ENCODE data around the gene IGSF1.
"Not testable (repeated sequence)": the region's sequence is repeated elsewhere in the genome, so short reads cannot be mapped to it uniquely, and the experiment has no call there.

Gene IGSF1

GRCh38 chrX:131257367-131257766 lies 31.7 kb downstream of the IGSF1 start:
- Histone ChIP-seq H3K9ac (ENCODE audit: low read length) (no peak overlapping the region), H3K36me3 (replicated peaks; ENCODE audit: low read depth, low read length) (no peaks in the 10 kb centered on the region)
- TF ChIP-seq EZH2phosphoT487 (IDR thresholded peaks at IDR 0.05; ENCODE audit: low read depth) (no peak), CTCF (IDR thresholded peaks at IDR 0.05; ENCODE audit: low read depth, low read length) (no peak)

GRCh38 chrX:131250984-131251738 lies 37.9 kb downstream of the IGSF1 start:
- H3K36me3 ChIP-seq (replicated peaks; ENCODE audit: low read depth, low read length); H3K4me1 ChIP-seq (ENCODE audit: low read length); H3K9me3 ChIP-seq (ENCODE audit: insufficient read depth, low read length); H3K4me2 ChIP-seq (ENCODE audit: low read length); H3K9ac ChIP-seq (ENCODE audit: low read length); H3K27ac ChIP-seq (ENCODE audit: low read length); H2AFZ ChIP-seq (ENCODE audit: low read depth, low read length); H4K20me1 ChIP-seq (ENCODE audit: insufficient read depth, low read length); H3K79me2 ChIP-seq (ENCODE audit: low read length); H3K4me3 ChIP-seq (ENCODE audit: low read length); H3K27me3 ChIP-seq (ENCODE audit: low read depth, low read length): not testable (repeated sequence)

More at GRCh38 chrX:131257367-131257766, 31.7 kb downstream of the IGSF1 start:
- Histone ChIP-seq H3K9me3 (ENCODE audit: insufficient read depth, low read length) (no peaks in the 10 kb centered on the region), H2AFZ (ENCODE audit: low read depth, low read length) (no peak overlapping the region), H4K20me1 (ENCODE audit: insufficient read depth, low read length) (no peaks in the 10 kb centered on the region), H3K27me3 (ENCODE audit: low read depth, low read length) (no peaks in the 10 kb centered on the region), H3K4me2 (ENCODE audit: low read length) (no peak overlapping the region), H3K4me1 (ENCODE audit: low read length) (no peaks in the 10 kb centered on the region), H3K27ac (ENCODE audit: low read length) (no peak overlapping the region), H3K79me2 (ENCODE audit: low read length) (no peaks in the 10 kb centered on the region), H3K4me3 (ENCODE audit: low read length) (no peak overlapping the region)

GRCh38 chrX:131239057-131239456 lies 50.0 kb downstream of the IGSF1 start:
- Histone ChIP-seq H3K4me2 (ENCODE audit: low read length) (no peak overlapping the region), H3K27ac (ENCODE audit: low read length) (no peak overlapping the region), H3K4me1 (ENCODE audit: low read length) (no peaks in the 10 kb centered on the region), H3K27me3 (ENCODE audit: low read depth, low read length) (no peaks in the 10 kb centered on the region), H2AFZ (ENCODE audit: low read depth, low read length) (no peak overlapping the region), H3K4me3 (ENCODE audit: low read length) (no peak overlapping the region), H4K20me1 (ENCODE audit: insufficient read depth, low read length) (no peaks in the 10 kb centered on the region), H3K79me2 (ENCODE audit: low read length) (no peaks in the 10 kb centered on the region), H3K36me3 (replicated peaks; ENCODE audit: low read depth, low read length) (no peaks in the 10 kb centered on the region), H3K9me3 (ENCODE audit: insufficient read depth, low read length) (no peaks in the 10 kb centered on the region), H3K9ac (ENCODE audit: low read length) (no peak overlapping the region)
- TF ChIP-seq EZH2phosphoT487 (IDR thresholded peaks at IDR 0.05; ENCODE audit: low read depth) = no peak
- no peak for TF ChIP-seq CTCF (IDR thresholded peaks at IDR 0.05; ENCODE audit: low read depth, low read length)

GRCh38 chrX:131237363-131237762 lies 51.7 kb downstream of the IGSF1 start:
- Histone ChIP-seq H4K20me1 (ENCODE audit: insufficient read depth, low read length) (no peaks in the 10 kb centered on the region), H2AFZ (ENCODE audit: low read depth, low read length) (no peak overlapping the region), H3K4me1 (ENCODE audit: low read length) (no peaks in the 10 kb centered on the region), H3K9ac (ENCODE audit: low read length) (no peak overlapping the region), H3K9me3 (ENCODE audit: insufficient read depth, low read length) (no peaks in the 10 kb centered on the region), H3K4me3 (ENCODE audit: low read length) (no peak overlapping the region), H3K4me2 (ENCODE audit: low read length) (no peak overlapping the region), H3K36me3 (replicated peaks; ENCODE audit: low read depth, low read length) (no peaks in the 10 kb centered on the region), H3K27me3 (ENCODE audit: low read depth, low read length) (no peaks in the 10 kb centered on the region), H3K79me2 (ENCODE audit: low read length) (no peaks in the 10 kb centered on the region), H3K27ac (ENCODE audit: low read length) (no peak overlapping the region)
- no peak for TF ChIP-seq CTCF (IDR thresholded peaks at IDR 0.05; ENCODE audit: low read depth, low read length)
- TF ChIP-seq EZH2phosphoT487 (IDR thresholded peaks at IDR 0.05; ENCODE audit: low read depth) = no peak
